Colon (tissue), 2 donors: ENCODE results near the gene IQSEC3.

Experiments used
- FAIRE-seq: peaks from 2 replicates; lab custom pipeline; 2012; peaks lifted over from hg19 to GRCh38; lab: Jason Lieb, UNC
- donor health status: control.
- donor health status: control.

Gene IQSEC3

GRCh38 chr12:138898-139534 is 72.4 kb downstream of the IQSEC3 start:
- no peak for FAIRE-seq

- no peak for FAIRE-seq
Observed at GRCh38 chr12:139585-139984, 73.0 kb downstream of the IQSEC3 start.

- FAIRE-seq: no peak
Observed at GRCh38 chr12:140162-140561, 73.6 kb downstream of the IQSEC3 start.

GRCh38 chr12:143964-144649 is 77.5 kb downstream of the IQSEC3 start:
- FAIRE-seq: no peak

GRCh38 chr12:144650-145284 is 78.2 kb downstream of the IQSEC3 start:
- FAIRE-seq: no peak

- no peak for FAIRE-seq
Observed at GRCh38 chr12:145369-145960, 78.9 kb downstream of the IQSEC3 start.

GRCh38 chr12:147242-147641 is 80.7 kb downstream of the IQSEC3 start:
- no peak for FAIRE-seq

- no peak for FAIRE-seq
Observed at GRCh38 chr12:148676-149416, 82.3 kb downstream of the IQSEC3 start.

GRCh38 chr12:151579-151978 is 85.0 kb downstream of the IQSEC3 start:
- no peak for FAIRE-seq

- no peak for FAIRE-seq
Observed at GRCh38 chr12:152440-152839, 85.9 kb downstream of the IQSEC3 start.

GRCh38 chr12:153080-153746 is 86.6 kb downstream of the IQSEC3 start:
- no peak for FAIRE-seq

- no peak for FAIRE-seq
Observed at GRCh38 chr12:154058-154457, 87.5 kb downstream of the IQSEC3 start.

- no peak for FAIRE-seq
Observed at GRCh38 chr12:155006-155405, 88.4 kb downstream of the IQSEC3 start.

- no peak for FAIRE-seq
Observed at GRCh38 chr12:155646-156045, 89.1 kb downstream of the IQSEC3 start.

GRCh38 chr12:156945-157344 is 90.4 kb downstream of the IQSEC3 start:
- FAIRE-seq: no peak

GRCh38 chr12:157644-158043 is 91.1 kb downstream of the IQSEC3 start:
- no peak for FAIRE-seq

GRCh38 chr12:159156-159782 is 92.7 kb downstream of the IQSEC3 start:
- FAIRE-seq: no peak

- FAIRE-seq: no peak
Observed at GRCh38 chr12:160858-161257, 94.3 kb downstream of the IQSEC3 start.

- no peak for FAIRE-seq
Observed at GRCh38 chr12:161823-162222, 95.3 kb downstream of the IQSEC3 start.

- no peak for FAIRE-seq
Observed at GRCh38 chr12:162467-163307, 96.1 kb downstream of the IQSEC3 start.
